HG03280 (cell line): ENCODE measurements around the gene DYDC2.
"Not testable (repeated sequence)": the region's sequence is repeated elsewhere in the genome, so short reads cannot be mapped to it uniquely, and the experiment has no call there.

Experiments used
- ATAC-seq: cut with Tn5 transposase; IDR thresholded peaks from one replicate; pipeline ENCODE4 v1.9.1; 2021; ENCODE audit warnings: mild to moderate bottlenecking, moderate library complexity; ENCODE audit not compliant: unreplicated experiment

Gene DYDC2, protein sequence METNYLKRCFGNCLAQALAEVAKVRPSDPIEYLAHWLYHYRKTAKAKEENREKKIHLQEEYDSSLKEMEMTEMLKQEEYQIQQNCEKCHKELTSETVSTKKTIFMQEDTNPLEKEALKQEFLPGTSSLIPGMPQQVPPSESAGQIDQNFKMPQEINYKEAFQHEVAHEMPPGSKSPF

DNA sequence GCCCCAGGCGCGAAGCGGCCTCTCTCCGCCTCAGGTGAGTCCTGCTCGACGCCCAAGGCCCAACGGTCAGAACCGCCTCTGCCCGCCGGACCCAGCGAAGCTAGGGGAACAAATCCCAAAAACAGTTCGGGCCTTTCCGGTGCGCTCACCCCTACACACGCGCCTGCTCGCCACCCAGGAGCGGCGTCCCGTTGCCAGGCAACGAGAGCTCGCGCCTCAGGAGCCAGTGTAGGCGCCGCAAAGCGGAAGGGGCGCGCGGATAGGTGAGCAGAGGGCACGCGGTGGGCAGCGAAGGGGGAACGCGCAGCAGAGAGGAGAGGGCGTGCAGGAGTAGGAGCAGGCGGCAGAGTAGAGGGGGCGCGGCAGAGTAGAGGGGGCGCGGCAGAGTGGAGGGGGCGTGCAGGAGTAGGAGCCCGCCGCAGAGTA, at the start of gene DYDC2, which contains the start of gene DYDC1:
DYDC2 (plus strand) TSS at position 219 of the 426 bp plus-strand sequence. CDS start 5,663 bp downstream, outside the sequence.
DYDC1 (minus strand) TSS at position 193 of the 426 bp plus-strand sequence. CDS start 4,154 bp downstream, outside the sequence.
- ATAC-seq, result no peak

DNA sequence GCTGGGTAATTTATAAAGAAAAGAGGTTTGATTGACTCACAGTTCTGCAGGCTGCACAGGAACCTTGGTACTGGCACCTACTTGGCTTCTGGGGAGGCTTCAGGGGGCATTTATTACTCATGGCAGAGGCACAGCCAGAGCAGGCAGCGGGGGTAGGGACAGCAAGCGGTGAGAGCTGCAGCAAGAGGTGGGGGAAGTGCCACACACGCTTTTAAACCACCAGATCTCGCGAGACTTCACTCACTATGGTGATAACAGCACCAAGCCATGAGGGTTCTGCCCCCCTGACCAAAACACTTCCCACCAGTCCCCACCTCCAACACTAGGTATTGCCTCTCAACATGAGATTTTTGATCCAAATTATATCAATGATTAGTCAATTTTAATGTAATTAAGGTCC, 43.1 kb upstream of the DYDC2 start:
- ATAC-seq, result no peak

DNA sequence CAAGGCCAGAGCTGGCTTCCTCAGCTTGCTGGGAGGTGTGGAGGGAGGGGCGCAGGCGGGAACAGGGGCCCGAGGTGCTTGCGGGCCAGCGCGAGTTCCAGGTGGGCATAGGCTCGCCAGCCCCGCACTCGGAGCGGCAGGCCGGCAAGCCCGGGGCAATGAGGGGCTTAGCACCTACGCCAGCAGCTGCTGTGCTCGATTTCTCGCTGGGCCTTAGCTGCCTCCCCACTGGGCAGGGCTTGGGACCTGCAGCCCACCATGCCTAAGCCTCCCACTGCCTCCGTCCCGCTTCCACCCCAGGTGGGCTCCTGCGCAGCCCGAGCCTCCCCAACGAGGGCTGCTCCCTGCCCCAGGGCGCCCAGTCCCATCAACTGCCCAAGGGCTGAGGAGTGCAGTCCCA, 41.2 kb upstream of the DYDC2 start:
- no peak for ATAC-seq

DNA sequence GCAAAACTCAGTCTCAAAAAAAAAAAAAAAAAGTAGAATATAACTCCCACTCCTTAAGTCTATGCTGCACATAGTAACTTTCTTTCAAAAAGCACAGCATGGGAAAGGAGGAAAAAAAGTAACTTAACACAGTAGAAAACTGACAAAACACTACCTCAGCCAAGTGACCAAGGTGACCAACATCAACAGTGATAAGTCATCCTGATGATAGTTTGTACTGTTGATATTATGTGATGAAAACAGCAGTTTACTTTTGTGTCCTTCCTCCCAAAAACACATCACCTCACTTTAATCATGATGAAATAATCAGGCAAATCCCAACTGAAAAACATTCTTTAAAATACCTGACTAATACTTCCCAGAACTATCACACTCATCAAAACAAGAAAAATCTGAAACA, 37.8 kb upstream of the DYDC2 start:
- no peak for ATAC-seq

DNA sequence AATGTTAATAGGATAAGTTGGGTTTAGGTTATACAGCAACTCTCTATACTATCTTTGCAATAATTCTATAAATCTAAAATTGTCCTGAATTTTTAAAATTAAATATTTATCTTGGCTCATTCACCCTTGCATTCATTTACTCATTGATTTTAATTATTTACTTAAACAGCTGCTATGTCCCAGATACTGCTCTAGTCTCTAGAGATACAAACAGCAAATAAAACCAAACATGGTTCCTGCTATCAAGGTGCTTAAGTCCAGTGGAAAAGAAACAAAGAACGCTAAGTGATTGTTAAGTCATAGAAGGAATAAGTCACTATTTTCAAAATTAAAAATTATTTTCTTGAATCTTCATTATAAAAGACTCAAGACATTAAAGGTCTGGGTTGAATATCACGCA, 37.3 kb upstream of the DYDC2 start:
- ATAC-seq, result no peak

DNA sequence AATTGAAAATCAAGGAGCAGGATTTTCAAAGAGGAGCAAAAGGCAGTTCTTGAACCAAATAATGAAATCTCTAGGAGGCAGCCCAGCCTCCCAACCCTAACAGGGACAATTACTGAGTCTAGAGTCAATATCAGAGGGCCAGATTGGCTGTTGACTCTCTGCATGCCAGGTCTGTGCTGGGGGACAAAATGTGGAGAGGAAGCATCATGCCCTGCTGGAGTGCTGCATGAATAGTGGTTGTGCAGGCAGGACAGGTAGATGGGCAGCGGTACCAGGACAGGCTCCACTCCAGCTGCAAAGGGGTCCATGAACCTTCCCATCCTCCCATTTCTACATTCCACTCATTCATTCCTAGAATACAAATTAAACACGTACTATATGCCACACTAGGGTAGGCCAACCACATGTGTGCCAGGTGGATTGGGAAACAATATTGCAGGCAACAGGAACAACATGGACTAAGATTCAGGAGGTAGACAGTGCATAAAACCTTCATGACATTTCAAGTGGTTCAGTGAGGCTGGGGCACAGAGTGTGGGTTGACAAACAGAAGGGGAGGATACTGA, 36.8 kb upstream of the DYDC2 start:
- no peak for ATAC-seq

DNA sequence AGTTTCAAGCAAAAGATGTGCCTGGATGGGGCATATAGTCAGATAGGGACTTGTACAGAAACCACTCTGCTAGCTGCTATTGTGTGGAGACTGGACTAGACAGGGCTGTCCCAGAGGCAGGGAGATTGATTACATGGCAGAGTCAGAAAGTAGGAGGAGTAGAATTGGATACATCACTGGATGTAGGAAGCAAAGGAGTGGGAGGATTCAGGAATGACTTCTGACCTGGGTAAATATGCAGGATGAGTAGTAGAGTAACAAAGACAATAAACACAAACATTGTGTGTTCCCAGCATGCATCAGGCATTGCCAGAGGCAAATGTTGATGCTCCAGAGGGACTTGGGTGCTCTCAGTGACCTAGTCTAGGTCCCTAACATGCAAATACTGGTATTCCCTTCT, 36.2 kb upstream of the DYDC2 start:
- ATAC-seq, result no peak

DNA sequence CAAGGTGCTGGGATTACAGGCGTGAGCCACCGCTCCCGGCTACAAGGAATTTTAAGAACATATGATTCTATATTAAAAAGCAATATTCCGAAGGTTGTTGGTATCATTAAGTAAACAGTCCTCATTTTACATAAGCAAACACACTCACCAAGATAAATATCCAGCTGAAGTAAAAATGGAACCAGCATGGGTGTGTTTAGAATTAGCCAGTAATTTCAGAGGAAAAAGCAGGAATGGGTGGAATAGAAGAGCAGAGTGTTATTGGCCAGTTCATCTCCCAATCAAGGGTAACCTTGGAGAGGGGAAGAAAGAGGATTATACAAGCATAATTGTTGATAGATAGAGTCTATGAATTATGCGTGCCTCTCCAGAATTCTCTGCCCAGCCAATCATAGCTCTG, 35.4 kb upstream of the DYDC2 start:
- no peak for ATAC-seq

DNA sequence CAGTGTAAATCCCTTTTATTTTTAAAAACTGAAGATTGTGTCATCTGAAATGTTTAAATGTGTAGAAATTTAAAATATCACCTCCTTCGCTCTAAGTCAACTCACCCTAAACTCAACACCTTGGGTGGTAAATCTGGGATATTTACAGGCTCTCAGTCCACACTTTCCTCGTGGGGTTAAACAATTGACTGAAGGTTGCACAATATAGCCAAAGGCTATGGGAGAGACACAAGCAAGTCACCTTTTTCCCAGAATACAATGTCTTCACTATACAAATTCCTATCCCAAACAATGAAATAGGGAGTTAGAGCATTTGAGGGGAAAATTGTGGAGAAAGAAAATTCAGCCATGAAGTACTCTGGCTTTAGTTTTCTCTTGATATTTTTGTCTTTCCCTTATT, 34.4 kb upstream of the DYDC2 start:
- ATAC-seq, result no peak

DNA sequence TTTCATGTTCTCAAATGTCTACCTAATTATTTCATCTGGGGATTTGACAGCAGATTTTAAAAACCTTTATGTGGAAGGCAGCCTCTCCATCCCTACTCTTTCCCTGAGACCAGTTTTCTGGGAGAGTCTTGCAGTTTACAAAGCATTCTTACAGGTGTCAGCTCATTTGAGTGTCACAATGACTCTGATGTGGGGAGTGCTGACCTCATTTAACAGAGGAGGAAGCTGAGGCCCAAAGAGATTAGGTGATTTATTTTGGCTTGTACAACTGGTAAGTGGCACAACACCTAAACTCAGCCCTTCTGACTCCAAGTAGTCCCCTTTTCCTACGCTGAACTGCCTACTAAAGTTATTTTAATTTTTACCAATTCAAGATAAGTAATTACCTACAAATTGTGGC, 33.9 kb upstream of the DYDC2 start:
- no peak for ATAC-seq

DNA sequence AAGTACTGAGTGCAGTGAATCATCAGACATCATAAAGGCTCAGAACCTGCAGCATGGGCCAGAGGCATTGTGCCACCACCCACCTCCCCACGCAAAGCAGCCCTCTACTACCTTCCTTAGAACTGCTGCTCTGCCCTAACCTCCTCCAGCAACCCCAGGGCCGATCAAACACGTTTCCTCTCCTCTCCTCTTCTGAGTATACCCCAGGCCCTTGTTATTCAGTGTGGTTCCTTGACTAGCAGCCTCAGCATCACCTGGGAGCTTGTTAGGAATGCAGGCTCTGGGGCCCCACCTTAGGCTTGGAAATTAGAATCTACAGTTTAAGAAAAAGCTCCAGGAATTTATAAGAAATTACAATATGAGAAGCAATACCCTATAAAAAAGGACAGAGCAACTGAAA, 33.3 kb upstream of the DYDC2 start:
- ATAC-seq, result no peak

DNA sequence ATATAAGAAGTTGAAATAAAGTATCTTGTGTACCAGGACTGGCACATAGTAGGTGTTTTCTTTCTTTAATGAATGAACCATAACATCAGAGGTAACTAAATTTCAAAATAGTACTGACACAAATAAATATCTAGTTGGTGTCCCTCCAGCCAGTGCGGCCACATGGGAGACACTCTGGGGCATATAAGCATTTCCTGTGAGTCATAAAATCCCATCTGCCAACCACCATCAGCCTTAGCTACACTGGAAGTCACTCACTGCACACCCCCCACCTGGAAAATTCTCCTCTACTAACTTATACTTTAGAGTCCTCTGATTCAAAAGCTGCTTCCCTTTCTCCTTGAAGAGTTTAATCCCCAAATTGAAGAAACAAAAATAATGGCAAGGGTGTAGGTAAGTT, 32.5 kb upstream of the DYDC2 start:
- no peak for ATAC-seq

DNA sequence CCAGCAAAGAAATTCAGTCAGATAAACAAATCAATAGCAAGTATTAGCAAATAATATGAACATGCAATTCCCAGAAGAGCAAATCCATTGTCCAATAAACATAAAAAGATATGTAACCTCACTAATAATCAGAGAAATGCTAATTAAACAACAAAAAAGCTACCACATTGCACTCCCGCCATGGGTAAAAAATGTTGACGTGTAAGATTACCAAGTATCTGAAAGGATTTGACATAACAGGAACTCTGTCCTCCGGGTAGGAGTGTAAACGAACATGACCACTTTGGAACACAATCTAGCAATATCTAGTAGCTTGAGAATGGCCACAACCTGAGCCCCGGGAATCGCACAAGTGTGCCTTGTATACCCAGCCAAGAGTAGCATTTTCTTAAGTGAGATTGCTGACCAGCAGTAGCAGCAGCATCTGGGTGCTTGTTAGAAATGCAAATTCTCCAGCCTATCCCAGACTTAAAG, 31.7 kb upstream of the DYDC2 start:
- no peak for ATAC-seq

DNA sequence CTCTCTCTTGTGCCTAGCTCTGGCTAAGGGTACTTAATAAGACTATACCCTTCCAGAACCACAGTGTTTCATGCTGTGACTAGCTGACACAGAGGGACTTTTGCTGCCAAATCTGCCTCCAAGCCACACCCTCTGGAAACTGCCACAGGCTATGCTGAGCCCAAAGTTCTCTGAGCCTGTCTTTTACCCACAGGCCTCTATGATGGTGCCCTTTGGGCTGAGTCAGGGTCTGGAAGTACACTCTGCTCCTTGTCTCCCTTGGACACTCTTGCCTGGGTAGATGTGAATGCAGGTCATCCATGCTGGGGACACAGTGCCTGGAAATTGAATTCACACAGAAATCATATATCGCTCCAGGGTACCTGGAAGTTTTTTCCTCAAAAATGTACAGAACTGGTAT, 22.6 kb upstream of the DYDC2 start:
- no peak for ATAC-seq

DNA sequence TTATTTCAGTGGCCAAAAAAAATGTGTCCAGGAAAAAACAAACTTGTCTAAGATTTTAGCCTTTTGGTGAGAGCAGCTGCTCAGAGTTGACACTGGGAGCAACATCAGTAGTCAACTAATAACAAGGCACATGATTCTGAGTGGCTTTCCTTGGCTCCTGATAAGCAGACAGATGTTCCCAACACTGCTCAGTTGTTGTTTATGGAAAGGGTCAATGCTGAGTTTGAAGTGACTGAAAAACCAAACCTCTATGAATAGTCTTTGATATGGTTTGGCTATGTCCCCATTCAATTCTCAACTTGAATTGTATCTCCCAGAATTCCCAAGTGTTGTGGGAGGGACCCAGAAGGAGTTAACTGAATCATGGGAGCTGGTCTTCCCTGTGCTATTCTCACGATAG, 12.3 kb upstream of the DYDC2 start:
- ATAC-seq, result no peak

DNA sequence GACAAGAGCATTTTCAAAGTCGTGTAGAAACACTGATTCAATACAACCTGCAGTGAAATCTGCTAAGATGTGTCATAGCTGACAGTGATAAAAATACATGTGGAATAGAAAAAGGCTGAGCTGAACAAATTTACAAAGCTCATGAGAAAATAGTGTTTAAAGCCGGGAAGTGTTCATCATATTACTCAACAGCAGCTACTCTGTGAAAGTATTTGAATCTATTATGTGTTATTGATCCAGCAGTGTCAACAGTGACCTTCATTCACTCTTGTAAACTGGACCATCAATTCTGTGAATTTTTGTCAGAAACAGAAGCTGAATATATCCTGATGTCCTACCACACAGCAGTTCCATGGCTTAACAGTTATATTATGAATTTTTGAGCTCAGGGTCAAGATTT, 11.7 kb upstream of the DYDC2 start:
- ATAC-seq, result no peak

DNA sequence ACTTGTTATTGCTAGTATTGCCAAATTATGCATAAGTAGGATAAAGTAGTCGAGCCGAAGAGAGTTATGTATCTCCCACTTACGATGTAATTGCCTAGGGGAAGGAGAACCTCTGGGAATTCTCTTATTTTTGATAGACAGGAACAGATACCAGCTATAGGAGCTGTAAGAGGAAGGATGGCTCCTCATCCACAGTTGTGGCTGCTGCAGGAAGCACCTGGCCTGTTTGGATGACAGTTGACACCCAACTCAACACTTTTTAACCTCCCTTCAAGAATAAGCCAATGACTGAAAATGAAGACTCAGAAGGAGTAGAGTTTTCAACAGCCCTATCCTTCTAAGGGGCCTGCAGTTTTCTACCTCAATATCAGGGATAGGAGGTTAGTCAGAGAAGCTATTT, 6.3 kb upstream of the DYDC2 start:
- no peak for ATAC-seq

DNA sequence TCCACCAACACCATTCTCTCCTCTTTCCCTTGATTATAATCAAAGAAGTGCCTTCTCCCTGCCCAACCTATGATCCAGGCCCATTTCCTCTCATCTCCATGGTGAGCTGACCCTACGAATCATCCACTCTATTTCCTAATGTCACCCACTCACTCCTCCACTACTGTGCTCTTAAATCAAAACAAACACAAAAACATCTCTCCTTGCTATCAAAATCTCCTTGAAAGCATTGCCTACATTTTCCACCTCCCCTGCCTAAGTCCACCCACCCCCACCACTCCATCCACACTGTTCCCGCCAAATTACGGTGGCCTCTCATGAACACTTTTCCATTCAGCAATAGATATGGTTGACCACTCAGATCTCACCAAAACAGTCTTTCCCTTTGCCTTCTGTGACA, 5.4 kb upstream of the DYDC2 start:
- no peak for ATAC-seq

DNA sequence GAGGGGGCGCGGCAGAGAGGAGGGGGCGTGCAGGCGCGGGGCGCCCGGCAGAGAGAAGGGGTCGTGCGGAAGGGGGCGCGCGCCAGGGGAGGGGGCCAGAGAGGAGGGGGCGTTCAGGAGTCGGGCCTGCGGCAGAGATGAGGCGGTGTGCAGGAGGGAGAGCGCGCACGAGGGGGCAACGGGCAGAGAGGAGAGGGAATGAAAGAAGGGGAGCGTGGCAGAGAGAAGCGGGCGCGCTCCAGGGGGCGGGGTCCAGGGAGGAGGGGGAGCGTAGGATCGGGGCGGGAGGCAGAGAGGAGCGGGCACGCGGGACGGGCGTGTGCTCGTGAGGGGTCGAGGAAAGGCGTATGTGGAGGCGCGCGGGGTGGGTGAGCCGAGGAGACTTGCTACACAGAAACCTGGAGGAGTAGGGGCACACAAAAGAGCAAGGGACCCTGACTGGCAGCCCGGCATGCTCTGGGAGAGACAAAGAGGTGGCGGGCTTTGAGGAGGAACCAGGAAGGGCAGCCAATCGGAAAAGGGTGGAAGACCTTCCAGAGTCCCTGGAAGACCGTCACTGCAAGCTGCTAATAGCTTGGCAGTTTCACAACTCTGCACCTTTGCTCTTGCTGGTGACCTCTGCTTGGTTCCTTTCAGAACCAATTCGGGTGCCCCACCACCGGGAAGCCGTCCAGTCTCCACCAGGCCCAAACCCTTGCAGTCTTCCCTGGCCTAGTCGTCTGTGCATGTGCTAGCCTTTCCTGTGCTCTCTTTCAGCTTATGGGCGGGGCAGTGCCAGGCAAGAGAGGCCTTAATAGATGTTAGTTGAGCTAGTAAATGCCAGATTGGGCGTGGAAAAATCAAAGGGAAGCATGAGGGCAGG, 639 bp downstream of the DYDC2 start:
- no peak for ATAC-seq

DNA sequence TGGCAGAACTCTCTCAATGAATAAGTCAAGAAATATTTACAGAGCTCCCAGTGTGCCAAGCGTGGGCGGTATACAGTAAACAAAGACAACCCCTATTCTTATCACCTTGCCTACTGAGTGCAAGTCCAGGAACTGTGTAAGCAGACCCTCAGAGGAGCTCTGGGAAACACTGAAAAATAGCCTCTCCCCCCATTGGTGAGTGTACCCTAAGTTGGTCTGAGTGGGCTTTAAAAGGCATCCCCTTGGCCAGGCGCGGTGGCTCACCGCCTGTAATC, 1.2 kb downstream of the DYDC2 start:
- ATAC-seq, result no peak

DNA sequence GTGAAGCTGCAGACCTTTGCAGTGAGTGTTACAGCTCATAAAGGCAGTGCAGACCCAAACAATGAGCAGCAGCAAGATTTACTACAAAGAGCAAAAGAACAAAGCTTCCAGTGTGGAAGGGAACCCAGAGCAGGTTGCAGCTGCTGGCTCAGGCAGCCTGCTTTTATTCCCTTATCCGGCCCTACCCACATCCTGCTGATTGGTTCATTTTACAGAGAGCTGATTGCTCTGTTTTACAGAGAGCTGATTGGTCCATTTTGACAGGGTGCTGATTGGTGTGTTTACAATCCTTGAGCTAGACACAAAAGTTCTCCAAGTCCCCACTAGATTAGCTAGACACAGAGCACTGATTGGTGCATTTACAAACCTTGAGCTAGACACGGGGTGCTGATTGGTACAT, 2.3 kb downstream of the DYDC2 start:
- ATAC-seq, result not testable (repeated sequence)

DNA sequence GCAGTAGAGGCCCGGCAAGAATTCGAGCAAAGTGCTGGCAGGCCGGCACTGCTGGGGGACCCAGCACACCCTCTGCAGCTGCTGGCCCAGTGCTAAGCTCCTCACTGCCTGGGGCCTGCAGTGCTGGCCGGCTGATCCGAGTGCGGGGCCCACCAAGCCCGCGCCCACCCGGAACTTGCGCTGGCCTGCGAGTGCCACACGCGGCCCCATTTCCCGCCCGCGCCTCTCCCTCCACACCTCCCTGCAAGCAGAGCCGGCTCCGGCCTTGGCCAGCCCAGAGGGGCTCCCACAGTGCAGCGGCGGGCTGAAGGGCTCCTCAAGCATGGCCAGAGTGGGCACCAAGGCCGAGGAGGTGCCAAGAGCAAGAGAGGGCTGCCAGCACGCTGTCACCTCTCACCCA, 3.1 kb downstream of the DYDC2 start:
- no peak for ATAC-seq
